ENCODE measurements around the gene IPO4. TPM values are rescaled to one million over a fixed set of nuclear protein-coding genes. Genes with fewer than 3 reads are reported as not detected.

Gene IPO4
- total RNA-seq, 2 experiments from 2014 or later = 98.4 to 102 TPM

- H3K27ac Mint-ChIP-seq = no peak overlapping the region
- no peaks in the 10 kb centered on the region for H3K9me3 Mint-ChIP-seq
- peaks cover 16% of the 10 kb centered on the region for H3K36me3 Mint-ChIP-seq (ENCODE audit: low read depth)
- peaks cover 2% of the 10 kb centered on the region for H3K4me1 Mint-ChIP-seq (ENCODE audit: low read depth)
- no peak for ATAC-seq
- DNase-seq = no peak
- ChIA-PET CTCF (interaction anchor here (2.7 kb wide), 1 partner anchor 17 kb away, joined by 13 read pairs; the partner anchor contains the start of gene IRF9), POLR2A (interaction anchor here (1.9 to 13.4 kb wide), 6 partner anchors 7 to 33 kb away, joined by 6 to 163 read pairs (median 34); partner anchors contain the start of genes IPO4, IRF9, PSME2 and REC8)
- TF ChIP-seq CTCF (IDR thresholded peaks at IDR 0.05) = no peak
- H3K4me3 Mint-ChIP-seq = no peak overlapping the region
- no peaks in the 10 kb centered on the region for H3K27me3 Mint-ChIP-seq
- intact Hi-C loops (cut with micrococcal nuclease) = no loop called here
Measured at GRCh38 chr14:24178399-24179178, 10.0 kb downstream of the IPO4 start.

GRCh38 chr14:24177891-24178290 is 10.7 kb downstream of the IPO4 start:
- Mint-ChIP-seq H3K36me3 (ENCODE audit: low read depth) (peaks cover 17% of the 10 kb centered on the region), H3K9me3 (no peaks in the 10 kb centered on the region), H3K4me1 (ENCODE audit: low read depth) (peaks cover 2% of the 10 kb centered on the region), H3K27me3 (no peaks in the 10 kb centered on the region), H3K27ac (no peak overlapping the region), H3K4me3 (no peak overlapping the region)
- no peak for TF ChIP-seq CTCF (IDR thresholded peaks at IDR 0.05)
- DNase-seq = no peak
- ChIA-PET POLR2A (interaction anchor here (0.6 to 9.4 kb wide), 6 partner anchors 10 to 70 kb away, joined by 3 to 89 read pairs (median 24); partner anchors contain the start of genes IPO4, IRF9 and TM9SF1), CTCF (interaction anchor here (2.7 kb wide), 1 partner anchor 17 kb away, joined by 13 read pairs; the partner anchor contains the start of gene IRF9)
- intact Hi-C loops (cut with micrococcal nuclease) = no loop called here
- ATAC-seq = no peak

GRCh38 chr14:24177041-24177825 is 11.4 kb downstream of the IPO4 start:
- intact Hi-C loops (cut with micrococcal nuclease) = no loop called here
- H3K9me3 Mint-ChIP-seq = no peaks in the 10 kb centered on the region
- H3K4me3 Mint-ChIP-seq = no peak overlapping the region
- CTCF ChIA-PET = no interaction called here
- DNase-seq (no peak), ATAC-seq (no peak)
- POLR2A ChIA-PET = interaction anchor here (0.6 to 9.4 kb wide), 8 partner anchors 8 to 71 kb away, joined by 3 to 89 read pairs (median 12); partner anchors contain the start of genes IPO4, IRF9, PSME2 and TM9SF1
- H3K36me3 Mint-ChIP-seq (ENCODE audit: low read depth) = peaks cover 14% of the 10 kb centered on the region
- no peak overlapping the region for H3K27ac Mint-ChIP-seq
- H3K27me3 Mint-ChIP-seq = no peaks in the 10 kb centered on the region
- no peak for TF ChIP-seq CTCF (IDR thresholded peaks at IDR 0.05)
- H3K4me1 Mint-ChIP-seq (ENCODE audit: low read depth) = no peaks in the 10 kb centered on the region

GRCh38 chr14:24176599-24176998 is 12.0 kb downstream of the IPO4 start:
- H3K36me3 Mint-ChIP-seq (ENCODE audit: low read depth) = peaks cover 11% of the 10 kb centered on the region

More at GRCh38 chr14:24176599-24176998, 12.0 kb downstream of the IPO4 start:
- Mint-ChIP-seq H3K4me3 (no peak overlapping the region), H3K4me1 (ENCODE audit: low read depth) (peaks cover under 1% of the 10 kb centered on the region), H3K9me3 (no peaks in the 10 kb centered on the region), H3K27ac (no peak overlapping the region), H3K27me3 (no peaks in the 10 kb centered on the region)
- no peak for DNase-seq
- ATAC-seq = no peak
- POLR2A ChIA-PET = interaction anchor here (0.8 to 9.4 kb wide), 8 partner anchors 9 to 71 kb away, joined by 3 to 90 read pairs (median 17); partner anchors contain the start of genes IPO4, IRF9, PSME2 and TM9SF1
- intact Hi-C loops (cut with micrococcal nuclease) = no loop called here
- CTCF ChIA-PET = interaction anchor here (2.1 kb wide), 1 partner anchor 15 kb away, joined by 7 read pairs; the partner anchor contains the start of gene IRF9
- TF ChIP-seq CTCF (IDR thresholded peaks at IDR 0.05) = no peak

Measured in activated CD8-positive, alpha-beta T cell treated with anti-CD3 and anti-CD28 coated beads for 36 hours (primary cell).